Loucy (cell line): ENCODE data around the gene MBLAC2.
A peak's percentile ranks its signal among the peaks of the same experiment; 100 is the strongest.

Source experiments
- H2AFZ ChIP-seq: fragments of 200-600 bp; sonication (generic); 2 replicates; pipeline ENCODE4 v1.6.0; 2016; ENCODE audit warnings: antibody characterized with exemption, mild to moderate bottlenecking, low read length, moderate library complexity
- H3F3A ChIP-seq: fragments of 200-600 bp; 2 replicates; pipeline ENCODE4 v1.6.0; 2016; ENCODE audit warnings: antibody characterized with exemption, low read depth, mild to moderate bottlenecking
- H3K27me3 ChIP-seq: fragments of 200-600 bp; sonication (generic); 2 replicates; pipeline ENCODE4 v1.6.1; 2014; ENCODE audit warnings: low read length, mild to moderate bottlenecking; ENCODE audit not compliant: insufficient read depth, poor library complexity, severe bottlenecking
- H3K36me3 ChIP-seq: fragments of 200-600 bp; sonication (generic); 2 replicates; pipeline ENCODE4 v1.6.1; 2016; ENCODE audit warnings: low read length; ENCODE audit not compliant: insufficient read depth
- H3K4me1 ChIP-seq: fragments of 200-600 bp; sonication (generic); 2 replicates; pipeline ENCODE4 v1.5.1; 2014; ENCODE audit warnings: low read length, mild to moderate bottlenecking; ENCODE audit not compliant: insufficient read depth, poor library complexity, severe bottlenecking
- H3K4me2 ChIP-seq: fragments of 200-600 bp; sonication (generic); 2 replicates; pipeline ENCODE4 v1.6.0; 2014; ENCODE audit warnings: antibody characterized with exemption, low read length, low read depth, mild to moderate bottlenecking; ENCODE audit not compliant: poor library complexity, severe bottlenecking
- H3K4me3 ChIP-seq: fragments of 200-600 bp; sonication (generic); 2 replicates; pipeline ENCODE4 v1.5.1; 2014; ENCODE audit warnings: low read length, mild to moderate bottlenecking, mixed read lengths; ENCODE audit not compliant: poor library complexity, severe bottlenecking
- H3K79me2 ChIP-seq: fragments of 200-600 bp; sonication (generic); 2 replicates; pipeline ENCODE4 v1.6.1; 2014; ENCODE audit warnings: low read length; ENCODE audit not compliant: insufficient read depth
- H3K9ac ChIP-seq: fragments of 200-600 bp; sonication (generic); 2 replicates; pipeline ENCODE4 v1.6.0; 2014; ENCODE audit warnings: mild to moderate bottlenecking, low read depth, low read length, moderate library complexity; ENCODE audit not compliant: poor library complexity, severe bottlenecking
- H3K9me2 ChIP-seq: fragments of 200-600 bp; sonication (generic); replicated peaks from 2 replicates; pipeline ENCODE4 v1.6.1; 2016; ENCODE audit warnings: low read depth, low read length, mixed read lengths
- H3K9me3 ChIP-seq: fragments of 200-600 bp; sonication (generic); 2 replicates; pipeline ENCODE4 v1.6.1; 2014; ENCODE audit warnings: mild to moderate bottlenecking, antibody characterized with exemption, low read length, low read depth; ENCODE audit not compliant: insufficient read depth
- H4K20me1 ChIP-seq: fragments of 200-600 bp; sonication (generic); 2 replicates; pipeline ENCODE4 v1.6.0; 2014; ENCODE audit warnings: antibody characterized with exemption, low read length, mild to moderate bottlenecking; ENCODE audit not compliant: insufficient read depth, poor library complexity, severe bottlenecking
- CTCF ChIP-seq: fragments of 200-600 bp; sonication (generic); conservative IDR thresholded peaks from 2 replicates; pipeline ENCODE4 v1.5.1; 2014; ENCODE audit warnings: mild to moderate bottlenecking, antibody characterized with exemption, low read length
- EZH2phosphoT487 ChIP-seq: fragments of 200-600 bp; IDR thresholded peaks from 2 replicates; pipeline ENCODE4 v1.6.1; 2018; ENCODE audit warnings: antibody characterized with exemption, mild to moderate bottlenecking, moderate library complexity, borderline replicate concordance

Gene MBLAC2

GRCh38 chr5:90461288-90461687 is 13.3 kb downstream of the MBLAC2 start:
- H3F3A ChIP-seq: no peaks in the 10 kb centered on the region
- no peaks in the 10 kb centered on the region for H3K36me3 ChIP-seq
- no peaks in the 10 kb centered on the region for H3K27me3 ChIP-seq
- no peaks in the 10 kb centered on the region for H3K4me1 ChIP-seq
- no peaks in the 10 kb centered on the region for H3K9me2 ChIP-seq
- no peak overlapping the region for H3K4me2 ChIP-seq
- no peak overlapping the region for H3K4me3 ChIP-seq
- no peaks in the 10 kb centered on the region for H4K20me1 ChIP-seq
- H2AFZ ChIP-seq: no peak overlapping the region
- no peak overlapping the region for H3K9ac ChIP-seq
- no peaks in the 10 kb centered on the region for H3K79me2 ChIP-seq
- TF ChIP-seq EZH2phosphoT487 (no peak), CTCF (no peak)
- no peaks in the 10 kb centered on the region for H3K9me3 ChIP-seq

DNA sequence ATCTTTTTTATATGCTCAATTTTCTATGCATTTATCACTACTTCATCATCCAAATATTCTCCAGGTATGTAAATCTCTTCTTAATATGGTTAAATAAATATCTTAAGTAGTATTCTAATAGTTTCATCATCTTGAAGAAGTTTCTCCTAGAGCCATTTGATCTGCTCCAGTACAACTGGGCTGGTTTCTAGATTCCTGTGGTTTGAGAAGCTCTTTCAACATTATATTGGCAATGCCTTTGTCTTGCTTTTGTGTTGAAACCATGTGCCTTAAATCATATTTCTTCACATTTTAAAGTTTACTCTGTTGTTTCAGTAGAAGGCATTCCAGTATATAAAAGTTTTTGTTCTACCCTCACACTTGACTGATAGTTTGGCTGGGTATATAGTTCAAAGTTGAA is 27.6 kb downstream of the MBLAC2 start:
- Histone ChIP-seq H3K27me3 (no peaks in the 10 kb centered on the region), H3K9me3 (no peaks in the 10 kb centered on the region), H3F3A (no peaks in the 10 kb centered on the region), H4K20me1 (no peaks in the 10 kb centered on the region), H3K9ac (no peak overlapping the region), H3K79me2 (no peaks in the 10 kb centered on the region), H3K4me2 (no peak overlapping the region), H3K9me2 (no peaks in the 10 kb centered on the region), H3K4me3 (no peak overlapping the region), H3K36me3 (no peaks in the 10 kb centered on the region), H2AFZ (no peak overlapping the region), H3K4me1 (no peaks in the 10 kb centered on the region)
- TF ChIP-seq EZH2phosphoT487: no peak
- no peak for TF ChIP-seq CTCF

- H3F3A ChIP-seq: no peaks in the 10 kb centered on the region
- peak overlapping the region; percentile 71 for H3K4me2 ChIP-seq
- no peaks in the 10 kb centered on the region for H3K79me2 ChIP-seq
- no peaks in the 10 kb centered on the region for H3K36me3 ChIP-seq
- H4K20me1 ChIP-seq: no peaks in the 10 kb centered on the region
- H3K9ac ChIP-seq: no peak overlapping the region
- no peaks in the 10 kb centered on the region for H3K4me1 ChIP-seq
- no peaks in the 10 kb centered on the region for H3K9me3 ChIP-seq
- H3K4me3 ChIP-seq: no peak overlapping the region
- H3K27me3 ChIP-seq: no peaks in the 10 kb centered on the region
- H3K9me2 ChIP-seq: no peaks in the 10 kb centered on the region
- TF ChIP-seq EZH2phosphoT487 (no peak), CTCF (no peak)
- peak overlapping the region; percentile 81 for H2AFZ ChIP-seq
Measured at GRCh38 chr5:90440644-90441043, 33.9 kb downstream of the MBLAC2 start.
